ENCODE results near the gene IFNE.

GRCh38 chr9:21523021-21524014 is 41.2 kb upstream of the IFNE start:
- no peak for TF ChIP-seq SUZ12 (IDR thresholded peaks at IDR 0.05)
- TF ChIP-seq FOXM1 (IDR thresholded peaks at IDR 0.05; ENCODE audit: borderline replicate concordance): no peak
- TF ChIP-seq SP1 (IDR thresholded peaks at IDR 0.05): no peak
